ENCODE data around the gene CNTNAP5. TPM values are rescaled to one million over a fixed set of nuclear protein-coding genes. Genes with fewer than 3 reads are reported as not detected.
A peak's percentile ranks its signal among the peaks of the same experiment; 100 is the strongest.

Gene CNTNAP5
- total and polyA plus RNA-seq, 2 of the 4 experiments (the other 2 are of a cell fraction): not detected

- in situ Hi-C loops (cut with MboI; ENCODE audit: low sequenced_read_pairs): loop anchor here (25.0 kb wide), 2 partner anchors 785 to 1435 kb away; no protein-coding TSS in a partner anchor
- H3K14ac ChIP-seq (replicated peaks; ENCODE audit: low read depth, low read length): no peak overlapping the region
Observed at GRCh38 chr2:124027182-124027581, 2.1 kb downstream of the CNTNAP5 start.

More at GRCh38 chr2:124027182-124027581, 2.1 kb downstream of the CNTNAP5 start:
- Histone ChIP-seq H3K4me3 (ENCODE audit: insufficient read depth, low read depth, low read length) (no peak overlapping the region), H2BK5ac (ENCODE audit: low read depth, low read length, poor library complexity, severe bottlenecking) (no peak overlapping the region), H4K91ac (ENCODE audit: insufficient read depth, low read depth, low read length) (no peak overlapping the region), H3K36me3 (ENCODE audit: control insufficient read depth, insufficient read depth, low read length) (no peaks in the 10 kb centered on the region), H3K79me1 (ENCODE audit: low read depth in 1 of 2, low read length in 2 of 2) (no peaks in the 10 kb centered on the region), H3K27me3 (ENCODE audit: control insufficient read depth, insufficient read depth, low read length) (no peaks in the 10 kb centered on the region), H2BK120ac (ENCODE audit: low read depth, low read length) (no peak overlapping the region), H2AFZ (replicated peaks; ENCODE audit: low read length, poor library complexity) (no peak overlapping the region), H2BK15ac (ENCODE audit: low read depth, low read length) (no peak overlapping the region), H3K27ac (ENCODE audit: insufficient read depth, low read length) (no peak overlapping the region), H4K8ac (ENCODE audit: low read depth in 2 of 2, low read length in 2 of 2) (no peak overlapping the region), H4K20me1 (ENCODE audit: insufficient read depth, low read length) (no peaks in the 10 kb centered on the region), H2AK9ac (replicated peaks; ENCODE audit: low read depth, low read length, poor library complexity) (no peak overlapping the region), H3K9me1 (ENCODE audit: insufficient read depth, low read length) (no peaks in the 10 kb centered on the region), H3K4me2 (ENCODE audit: low read depth, low read length) (no peak overlapping the region), H4K5ac (ENCODE audit: low read depth, low read length) (no peak overlapping the region), H2AK5ac (ENCODE audit: low read depth, low read length) (no peak overlapping the region), H2BK20ac (ENCODE audit: low read depth, low read length) (no peak overlapping the region), H3K4ac (ENCODE audit: low read depth, low read length) (no peak overlapping the region), H3K4me1 (ENCODE audit: control insufficient read depth, insufficient read depth, low read length) (no peaks in the 10 kb centered on the region), H3K18ac (ENCODE audit: low read depth, low read length) (no peak overlapping the region), H3K9ac (ENCODE audit: low read depth, low read length) (no peak overlapping the region), H3K56ac (ENCODE audit: extremely low read depth, insufficient read depth, low read length) (no peak overlapping the region), H3K9me3 (ENCODE audit: control insufficient read depth, insufficient read depth, low read length) (no peaks in the 10 kb centered on the region), H3K23ac (ENCODE audit: low read depth, low read length) (no peak overlapping the region)
- no TSS peak for BruUV-seq (replicated peaks)
- ChIA-PET POLR2A (ENCODE audit: unreplicated experiment) (no interaction called here), CTCF (interaction anchor here (0.7 to 2.5 kb wide), 3 partner anchors 124 to 1483 kb away, joined by 3 to 7 read pairs (median 3); no protein-coding TSS in a partner anchor)
- peak; percentile 60 for TF ChIP-seq CTCF (conservative IDR thresholded peaks at IDR 0.05; ENCODE audit: low read depth, low read length)
- peak; percentile 55 for TF ChIP-seq SMC3 (IDR thresholded peaks at IDR 0.05; ENCODE audit: low read depth, low read length)
- TF ChIP-seq RAD21 (IDR thresholded peaks at IDR 0.05; ENCODE audit: low read length): peak; percentile 74
- no peak for TF ChIP-seq RCOR1 (IDR thresholded peaks at IDR 0.05; ENCODE audit: insufficient replicate concordance, low read length)
- dilution Hi-C loops (cut with HindIII; ENCODE audit: low sequenced_read_pairs, unreplicated experiment): no loop called here
- no CpG with 5 or more reads among the region's 4 CpGs for WGBS, 2 experiments (ENCODE audit: extremely low coverage in 2 of 2, insufficient read length in 1 of 2)
- DNase-seq (peak; percentile 30), ATAC-seq (ENCODE audit: low read depth) (peak; percentile 82)
- intact Hi-C loops (cut with micrococcal nuclease): loop anchor here (1.0 kb wide), 1 partner anchor 783 kb away; no protein-coding TSS in a partner anchor

Measured in IMR-90 (cell line).